Measurements from ENCODE around the gene NCAPD2.

The NCAPD2 gene

DNA sequence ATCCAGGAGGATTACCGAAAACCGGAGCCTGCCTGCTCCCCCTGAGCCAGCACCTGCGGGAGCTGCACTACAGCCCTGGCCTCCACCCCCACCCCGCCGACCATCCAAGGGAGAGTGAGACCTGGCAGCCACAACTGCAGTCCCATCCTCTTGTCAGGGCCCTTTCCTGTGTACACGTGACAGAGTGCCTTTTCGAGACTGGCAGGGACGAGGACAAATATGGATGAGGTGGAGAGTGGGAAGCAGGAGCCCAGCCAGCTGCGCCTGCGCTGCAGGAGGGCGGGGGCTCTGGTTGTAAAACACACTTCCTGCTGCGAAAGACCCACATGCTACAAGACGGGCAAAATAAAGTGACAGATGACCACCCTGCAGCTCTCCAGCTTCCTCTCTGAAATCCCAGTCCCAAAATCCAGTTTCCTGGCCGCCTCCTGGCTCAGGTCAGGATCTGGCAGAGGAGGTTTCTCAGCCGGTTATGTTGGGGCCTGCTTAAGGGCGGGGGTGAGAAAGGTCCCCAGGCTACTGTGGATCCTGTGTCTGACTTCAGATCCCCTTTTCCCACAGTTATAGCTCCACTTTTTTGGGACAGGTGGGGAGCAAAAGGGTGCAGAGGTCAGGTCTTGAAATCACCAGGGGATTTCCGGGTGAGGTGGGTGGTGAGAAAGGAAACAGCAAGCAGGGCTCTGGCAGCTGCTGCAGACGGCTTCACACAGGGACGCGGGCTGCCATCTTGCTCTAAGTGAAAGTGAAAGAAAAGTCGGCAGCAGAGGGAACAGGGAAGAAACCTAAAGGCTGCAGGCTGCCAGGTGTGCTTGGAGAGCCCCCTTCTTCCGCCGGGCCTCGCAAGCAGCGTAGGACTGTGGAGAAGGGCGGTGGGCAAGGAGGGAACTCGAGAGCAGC lies 42.3 kb upstream of the NCAPD2 start, which contains the start of gene TAPBPL:
Gene TAPBPL (plus strand): TSS at position 695 of the 897 bp plus-strand sequence. CDS start 207 bp downstream, outside the sequence.
- Mint-ChIP-seq H3K27ac (peak within 1 kb of the TSS; percentile 94), H3K4me1 (peaks cover 54% of the 10 kb centered on the region), H3K9me3 (no peaks in the 10 kb centered on the region), H3K4me3 (peak within 1 kb of the TSS; percentile 83), H3K27me3 (ENCODE audit: low read depth, poor library complexity) (no peaks in the 10 kb centered on the region), H3K36me3 (ENCODE audit: low read depth) (peaks cover 8% of the 10 kb centered on the region)
- DNase-seq: peak; percentile 71
- TF ChIP-seq, protein P1, sequence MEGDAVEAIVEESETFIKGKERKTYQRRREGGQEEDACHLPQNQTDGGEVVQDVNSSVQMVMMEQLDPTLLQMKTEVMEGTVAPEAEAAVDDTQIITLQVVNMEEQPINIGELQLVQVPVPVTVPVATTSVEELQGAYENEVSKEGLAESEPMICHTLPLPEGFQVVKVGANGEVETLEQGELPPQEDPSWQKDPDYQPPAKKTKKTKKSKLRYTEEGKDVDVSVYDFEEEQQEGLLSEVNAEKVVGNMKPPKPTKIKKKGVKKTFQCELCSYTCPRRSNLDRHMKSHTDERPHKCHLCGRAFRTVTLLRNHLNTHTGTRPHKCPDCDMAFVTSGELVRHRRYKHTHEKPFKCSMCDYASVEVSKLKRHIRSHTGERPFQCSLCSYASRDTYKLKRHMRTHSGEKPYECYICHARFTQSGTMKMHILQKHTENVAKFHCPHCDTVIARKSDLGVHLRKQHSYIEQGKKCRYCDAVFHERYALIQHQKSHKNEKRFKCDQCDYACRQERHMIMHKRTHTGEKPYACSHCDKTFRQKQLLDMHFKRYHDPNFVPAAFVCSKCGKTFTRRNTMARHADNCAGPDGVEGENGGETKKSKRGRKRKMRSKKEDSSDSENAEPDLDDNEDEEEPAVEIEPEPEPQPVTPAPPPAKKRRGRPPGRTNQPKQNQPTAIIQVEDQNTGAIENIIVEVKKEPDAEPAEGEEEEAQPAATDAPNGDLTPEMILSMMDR (IDR thresholded peaks at IDR 0.05): no peak

GRCh38 chr12:6452245-6452943 lies 41.5 kb upstream of the NCAPD2 start:
- H3K4me3 Mint-ChIP-seq: peak overlapping the region; percentile 83
- H3K9me3 Mint-ChIP-seq: no peaks in the 10 kb centered on the region
- TF ChIP-seq, protein P1 (IDR thresholded peaks at IDR 0.05): no peak
- peaks cover 8% of the 10 kb centered on the region for H3K36me3 Mint-ChIP-seq (ENCODE audit: low read depth)
- H3K27ac Mint-ChIP-seq: peak overlapping the region; percentile 85
- DNase-seq: peak; percentile 14
- peaks cover 46% of the 10 kb centered on the region for H3K4me1 Mint-ChIP-seq
- no peaks in the 10 kb centered on the region for H3K27me3 Mint-ChIP-seq (ENCODE audit: low read depth, poor library complexity)

- Mint-ChIP-seq H3K36me3 (ENCODE audit: low read depth) (peaks cover 2% of the 10 kb centered on the region), H3K27me3 (ENCODE audit: low read depth, poor library complexity) (no peaks in the 10 kb centered on the region), H3K4me1 (peaks cover 41% of the 10 kb centered on the region), H3K4me3 (peak overlapping the region; percentile 83), H3K9me3 (no peaks in the 10 kb centered on the region), H3K27ac (no peak overlapping the region)
- no peak for DNase-seq
- TF ChIP-seq, protein P1 (IDR thresholded peaks at IDR 0.05): no peak
Observed at GRCh38 chr12:6452944-6453630, 40.8 kb upstream of the NCAPD2 start.

DNA sequence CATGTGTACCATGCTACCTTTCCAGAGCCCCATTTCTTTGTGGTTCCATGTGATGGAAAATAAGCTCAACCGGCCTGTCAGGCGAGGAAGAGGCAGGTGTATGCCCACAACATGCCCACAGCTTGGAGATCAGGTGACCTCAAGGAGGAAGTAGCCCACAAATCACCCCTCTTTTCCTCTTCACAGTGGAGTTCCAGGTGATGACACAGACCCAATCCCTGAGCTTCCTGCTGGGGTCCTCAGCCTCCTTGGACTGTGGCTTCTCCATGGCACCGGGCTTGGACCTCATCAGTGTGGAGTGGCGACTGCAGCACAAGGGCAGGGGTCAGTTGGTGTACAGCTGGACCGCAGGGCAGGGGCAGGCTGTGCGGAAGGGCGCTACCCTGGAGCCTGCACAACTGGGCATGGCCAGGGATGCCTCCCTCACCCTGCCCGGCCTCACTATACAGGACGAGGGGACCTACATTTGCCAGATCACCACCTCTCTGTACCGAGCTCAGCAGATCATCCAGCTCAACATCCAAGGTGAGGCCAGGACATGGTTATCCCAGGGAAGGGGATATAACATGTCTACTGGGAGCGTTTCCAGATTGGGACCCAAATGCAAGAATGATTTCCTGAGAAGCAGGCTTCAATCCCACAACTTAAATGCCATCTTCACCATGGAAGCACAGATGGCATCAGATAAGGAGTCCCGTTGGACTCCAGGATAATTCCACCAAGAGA lies 36.5 kb upstream of the NCAPD2 start:
- no peak for DNase-seq
- Mint-ChIP-seq H3K27ac (no peak overlapping the region), H3K36me3 (ENCODE audit: low read depth) (peaks cover 11% of the 10 kb centered on the region)

More for the DNA sequence above, 36.5 kb upstream of the NCAPD2 start:
- Mint-ChIP-seq H3K27me3 (ENCODE audit: low read depth, poor library complexity) (peaks cover 2% of the 10 kb centered on the region), H3K9me3 (no peaks in the 10 kb centered on the region), H3K4me1 (peaks cover 12% of the 10 kb centered on the region), H3K4me3 (no peak overlapping the region)
- TF ChIP-seq, protein P1 (IDR thresholded peaks at IDR 0.05): no peak

Data from nephron progenitor cell (in vitro differentiated cells).